Adrenal gland (tissue), 5 donors: ENCODE data around the gene VPS11.

ENCODE experiments used
- POLR2A ChIP-seq, 2 donors: fragments of 450-650 bp; IDR thresholded peaks; one replicate each; pipeline ENCODE4 v1.6.1; 2017; ENCODE audit warnings: antibody characterized with exemption in 2 of 2, mild to moderate bottlenecking in 2 of 2, moderate library complexity in 1 of 2
- TF ChIP-seq, protein P1 (sequence below), 6 experiments: fragments of 450-650 bp in 4 of 6; fragments of 200-600 bp in 2 of 6; sonication (generic) in 1 of 6; IDR thresholded peaks; 1 replicate in 5 of 6; 2 replicates in 1 of 6; pipeline versions ENCODE4 v1.5.1 to v1.8.0; 2016 to 2021; ENCODE audit warnings: antibody characterized with exemption in 6 of 6, mild to moderate bottlenecking in 2 of 6, moderate library complexity in 1 of 6
- donor health status: DM: no; HTN: no; CAD: no.

GRCh38 chr11:119031912-119032280 is 35.7 kb upstream of the VPS11 start:
- TF ChIP-seq, protein P1, sequence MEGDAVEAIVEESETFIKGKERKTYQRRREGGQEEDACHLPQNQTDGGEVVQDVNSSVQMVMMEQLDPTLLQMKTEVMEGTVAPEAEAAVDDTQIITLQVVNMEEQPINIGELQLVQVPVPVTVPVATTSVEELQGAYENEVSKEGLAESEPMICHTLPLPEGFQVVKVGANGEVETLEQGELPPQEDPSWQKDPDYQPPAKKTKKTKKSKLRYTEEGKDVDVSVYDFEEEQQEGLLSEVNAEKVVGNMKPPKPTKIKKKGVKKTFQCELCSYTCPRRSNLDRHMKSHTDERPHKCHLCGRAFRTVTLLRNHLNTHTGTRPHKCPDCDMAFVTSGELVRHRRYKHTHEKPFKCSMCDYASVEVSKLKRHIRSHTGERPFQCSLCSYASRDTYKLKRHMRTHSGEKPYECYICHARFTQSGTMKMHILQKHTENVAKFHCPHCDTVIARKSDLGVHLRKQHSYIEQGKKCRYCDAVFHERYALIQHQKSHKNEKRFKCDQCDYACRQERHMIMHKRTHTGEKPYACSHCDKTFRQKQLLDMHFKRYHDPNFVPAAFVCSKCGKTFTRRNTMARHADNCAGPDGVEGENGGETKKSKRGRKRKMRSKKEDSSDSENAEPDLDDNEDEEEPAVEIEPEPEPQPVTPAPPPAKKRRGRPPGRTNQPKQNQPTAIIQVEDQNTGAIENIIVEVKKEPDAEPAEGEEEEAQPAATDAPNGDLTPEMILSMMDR (IDR thresholded peaks at IDR 0.05) = no peak
- TF ChIP-seq POLR2A (IDR thresholded peaks at IDR 0.05) = no peak
